ENCODE data around the gene RABGAP1.
"Not testable (repeated sequence)": the region's sequence is repeated elsewhere in the genome, so short reads cannot be mapped to it uniquely, and the experiment has no call there.

The RABGAP1 gene

DNA sequence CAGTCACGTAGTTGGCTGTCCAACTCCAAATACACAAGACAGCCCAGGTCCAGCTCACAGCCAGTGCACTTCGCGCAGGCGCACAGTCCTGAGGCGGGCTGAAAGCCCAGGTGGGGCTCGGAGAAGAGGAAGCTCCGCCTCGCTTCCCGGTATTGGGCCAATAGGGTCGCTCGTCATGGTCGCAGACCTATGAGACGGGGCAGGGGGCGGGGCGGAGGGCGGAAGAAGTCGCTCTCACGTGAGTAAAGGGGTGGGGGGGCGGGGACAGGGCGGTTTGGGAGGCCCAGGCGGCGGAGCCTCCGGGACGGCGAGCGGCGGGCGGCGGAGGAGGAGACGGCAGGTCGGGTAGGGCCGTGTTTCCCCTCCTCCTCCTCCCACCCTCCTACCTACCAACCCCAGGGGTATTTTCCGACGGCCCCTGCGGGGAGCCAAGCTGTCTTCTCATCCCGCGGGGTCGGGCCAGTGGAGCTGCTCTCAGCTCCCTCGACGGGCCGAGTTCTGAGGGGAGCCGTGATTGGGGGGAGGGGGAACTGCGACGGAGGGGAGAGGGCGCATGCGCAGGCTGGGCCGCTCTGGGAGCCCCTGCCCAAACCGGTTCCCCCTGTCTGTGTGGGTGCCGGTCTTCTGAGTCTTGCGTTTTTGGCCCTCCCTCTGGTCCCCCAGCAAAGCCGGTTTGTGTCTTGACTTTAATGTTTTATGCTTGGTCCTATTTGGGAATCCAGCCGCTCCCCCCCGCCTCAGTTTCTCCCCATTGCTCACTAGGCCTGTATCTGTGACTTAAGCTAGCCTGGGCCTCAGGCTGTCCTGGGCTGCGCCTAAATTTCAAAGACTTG, at the start of gene RABGAP1:
Gene RABGAP1, plus strand, starts transcription at position 272 of the 833 bp plus-strand sequence. CDS start 16,040 bp downstream, outside the sequence.
- peak; percentile 81 for TF ChIP-seq POLR2A (IDR thresholded peaks at IDR 0.05; ENCODE audit: low read depth, low read length)
- FAIRE-seq = peak; percentile 99
- DNase-seq (ENCODE audit: insufficient read length, low spot score) = peak; percentile 99

DNA sequence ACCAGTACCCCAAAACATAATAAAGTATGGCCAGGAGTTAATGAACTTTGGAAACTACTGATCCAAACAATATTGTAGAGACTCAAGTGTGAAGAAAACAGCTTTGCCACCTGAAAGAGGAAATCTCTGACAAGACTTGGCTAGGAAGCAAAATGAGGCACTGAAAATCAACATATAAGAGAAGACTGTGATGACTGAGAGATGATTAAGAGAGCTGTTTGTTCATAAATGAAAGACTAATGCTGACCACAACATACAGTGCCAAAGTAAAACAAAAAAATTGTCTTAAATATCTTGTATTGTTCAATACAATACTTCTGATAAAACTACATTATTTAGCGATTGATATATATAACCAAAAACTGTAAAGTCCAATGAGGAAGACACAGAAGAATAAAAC, 42.9 kb upstream of the RABGAP1 start:
- FAIRE-seq (peak; percentile 95), DNase-seq (ENCODE audit: insufficient read length, low spot score) (no peak)
- no peak for TF ChIP-seq POLR2A (IDR thresholded peaks at IDR 0.05; ENCODE audit: low read depth, low read length)

DNA sequence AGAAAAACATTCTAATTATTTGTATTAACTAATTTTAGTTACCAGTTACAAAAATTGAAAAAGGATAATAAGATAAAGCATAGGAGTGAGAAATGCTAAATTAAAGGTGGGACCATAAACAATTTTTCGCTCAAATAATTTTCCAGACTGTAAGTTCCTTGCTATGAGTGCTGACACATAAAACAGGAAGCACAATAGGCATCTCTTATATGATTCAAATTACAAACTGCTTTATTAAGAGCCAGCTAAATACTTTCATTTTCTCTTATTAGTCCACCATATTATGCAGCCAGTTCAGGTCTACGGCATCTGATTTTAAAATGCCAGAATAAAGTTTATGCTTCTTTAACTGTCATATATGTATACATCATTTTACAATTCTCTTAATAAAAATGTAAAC, 40.0 kb upstream of the RABGAP1 start:
- FAIRE-seq (peak; percentile 89), DNase-seq (ENCODE audit: insufficient read length, low spot score) (no peak)
- TF ChIP-seq POLR2A (IDR thresholded peaks at IDR 0.05; ENCODE audit: low read depth, low read length) = no peak

DNA sequence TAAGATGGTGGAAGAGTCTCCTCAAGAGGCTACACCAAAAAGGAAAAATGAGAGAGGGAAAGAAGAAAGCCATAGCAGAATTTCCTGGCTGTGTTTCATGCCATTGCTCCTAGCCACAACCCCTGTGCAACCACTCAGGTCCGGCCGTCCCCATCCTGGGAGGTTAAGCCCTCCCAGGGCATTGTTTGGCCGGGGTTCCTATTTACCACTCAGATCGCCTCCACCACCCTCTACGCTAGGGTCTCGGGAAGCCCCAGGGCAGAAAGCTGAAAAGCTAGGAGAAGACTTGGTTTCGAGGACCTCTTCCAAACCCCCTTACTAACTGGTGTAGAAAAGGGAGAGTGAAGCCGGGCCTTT, 36.4 kb upstream of the RABGAP1 start:
- TF ChIP-seq POLR2A (IDR thresholded peaks at IDR 0.05; ENCODE audit: low read depth, low read length) = no peak; the same call in 1 of the 2 replicates
- DNase-seq (ENCODE audit: insufficient read length, low spot score) = peak; percentile 61
- peak; percentile 96 for FAIRE-seq

DNA sequence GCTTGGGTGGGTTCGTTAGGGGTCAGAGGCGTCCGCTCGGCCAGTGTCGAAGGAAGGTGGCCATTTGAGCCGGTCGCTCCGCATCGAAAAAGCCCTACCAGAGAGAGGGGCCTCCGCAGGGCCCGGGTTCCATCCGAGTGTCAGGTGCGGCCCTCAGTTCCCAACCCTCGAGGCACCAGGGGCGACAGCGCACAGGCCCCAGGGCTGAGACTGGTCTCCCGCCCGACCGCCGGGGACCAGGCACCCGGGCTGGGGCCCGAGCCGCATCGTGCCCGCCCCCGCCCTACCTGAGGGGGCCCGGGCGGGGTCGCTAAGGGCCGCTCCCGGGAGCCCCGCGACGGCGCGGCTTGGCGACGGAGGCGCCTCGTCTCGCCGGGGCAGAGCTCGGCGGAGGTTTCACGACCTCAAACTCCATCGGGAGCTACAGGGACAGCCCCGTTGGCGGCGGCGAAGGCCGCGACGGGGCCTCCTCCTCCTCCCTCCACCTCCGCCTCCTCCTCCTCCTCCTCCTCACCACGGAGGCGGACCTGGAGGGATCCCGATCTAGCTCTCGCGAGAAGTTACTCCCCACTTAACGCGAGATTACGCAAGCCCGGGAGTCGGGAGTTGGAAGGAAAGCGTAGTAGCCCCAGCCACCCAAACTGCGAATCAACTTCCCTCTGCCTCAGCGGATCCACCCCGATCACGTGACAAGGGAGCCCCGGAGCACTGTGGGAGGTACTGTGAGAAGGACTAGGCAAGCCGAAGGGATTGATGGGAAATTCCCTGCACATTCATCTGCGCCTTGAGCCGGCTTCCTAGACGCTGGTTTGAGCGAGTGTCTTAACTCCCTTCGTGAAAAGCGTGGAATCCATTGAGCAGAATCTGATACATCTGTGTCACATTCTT, 35.8 kb upstream of the RABGAP1 start, which contains the start of gene RC3H2:
Gene RC3H2, minus strand, starts transcription at position 537 of the 888 bp plus-strand sequence. CDS start 7,850 bp downstream, outside the sequence.
- peak; percentile 100 for FAIRE-seq

DNA sequence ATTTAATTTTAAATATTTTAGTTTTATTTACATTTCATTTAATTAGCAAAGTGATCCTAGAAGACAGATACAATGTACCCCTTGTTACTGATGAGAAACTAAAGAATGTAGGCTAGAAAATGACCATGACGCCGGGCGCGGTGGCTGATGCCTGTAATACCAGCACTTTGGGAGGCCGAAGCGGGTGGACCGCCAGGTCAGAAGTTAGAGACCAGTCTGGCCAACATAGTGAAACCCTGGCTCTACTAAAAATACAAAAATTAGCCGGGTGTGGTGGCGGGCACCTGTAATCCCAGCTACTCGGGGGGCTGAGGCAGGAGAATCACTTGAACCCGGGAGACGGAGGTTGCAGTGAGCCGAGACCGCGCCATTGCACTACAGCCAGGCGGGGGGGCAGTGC, 34.7 kb upstream of the RABGAP1 start:
- not testable (repeated sequence) for FAIRE-seq; DNase-seq (ENCODE audit: insufficient read length, low spot score)

More for the DNA sequence above, 35.8 kb upstream of the RABGAP1 start, which contains the start of gene RC3H2:
- peak; percentile 97 for DNase-seq (ENCODE audit: insufficient read length, low spot score)
- peak; percentile 92 for TF ChIP-seq POLR2A (IDR thresholded peaks at IDR 0.05; ENCODE audit: low read depth, low read length)

DNA sequence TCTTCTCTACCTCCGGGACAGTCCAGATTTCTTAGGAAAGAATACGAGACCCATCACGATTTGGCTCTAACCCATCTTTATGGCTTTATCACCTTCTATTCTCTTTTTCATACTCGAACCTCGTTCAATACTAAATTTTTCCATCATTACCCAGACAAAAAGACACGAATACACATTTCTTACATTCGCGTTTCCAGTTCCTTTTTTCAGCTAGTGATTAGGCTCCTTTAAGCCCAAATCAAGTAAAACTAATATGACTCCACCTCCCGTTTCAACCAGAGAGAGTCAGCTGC, 28.2 kb upstream of the RABGAP1 start:
- no peak for FAIRE-seq
- TF ChIP-seq POLR2A (IDR thresholded peaks at IDR 0.05; ENCODE audit: low read depth, low read length) = no peak
- no peak for DNase-seq (ENCODE audit: insufficient read length, low spot score)

DNA sequence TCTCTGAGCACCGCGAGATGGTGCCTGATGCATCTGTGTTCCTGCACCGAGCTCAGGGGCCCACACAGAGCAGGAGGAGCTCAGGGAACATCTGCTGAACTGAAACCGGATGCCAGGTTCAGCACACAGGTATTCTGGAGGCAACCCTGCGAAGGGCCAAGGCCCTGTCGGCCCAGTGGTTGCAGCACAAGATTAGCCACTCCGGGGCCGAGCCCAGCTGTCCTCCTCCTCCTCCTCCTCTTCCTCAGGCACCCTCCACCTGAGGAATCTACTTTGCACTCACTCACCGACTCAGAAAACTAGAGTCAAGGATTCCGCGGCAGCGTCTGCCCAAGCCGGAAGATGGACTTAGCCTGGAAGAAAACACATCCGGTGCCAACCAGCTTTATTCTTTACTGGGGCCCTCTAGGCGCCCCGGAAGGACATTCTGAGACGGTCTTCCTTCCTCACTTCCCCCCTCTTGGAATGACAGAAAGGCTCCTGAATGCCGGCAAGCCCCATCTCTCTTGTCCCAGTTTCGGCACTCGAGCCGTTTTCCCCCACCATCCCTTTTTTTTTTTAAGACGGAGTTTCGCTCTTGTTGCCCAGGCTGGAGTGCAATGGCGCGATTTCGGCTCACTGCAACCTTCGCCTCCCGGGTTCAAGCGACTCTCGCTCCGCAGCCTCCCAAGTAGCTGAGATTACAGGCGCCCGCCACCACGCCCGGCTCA, 27.7 kb upstream of the RABGAP1 start, which contains the start of gene ZBTB6:
Gene ZBTB6, minus strand, starts transcription at position 360 of the 710 bp plus-strand sequence. CDS start 1,251 bp downstream, outside the sequence.
- DNase-seq (ENCODE audit: insufficient read length, low spot score) (peak; percentile 81), FAIRE-seq (peak; percentile 99)
- peak; percentile 38; the same call in 1 of the 2 replicates for TF ChIP-seq POLR2A (IDR thresholded peaks at IDR 0.05; ENCODE audit: low read depth, low read length)

DNA sequence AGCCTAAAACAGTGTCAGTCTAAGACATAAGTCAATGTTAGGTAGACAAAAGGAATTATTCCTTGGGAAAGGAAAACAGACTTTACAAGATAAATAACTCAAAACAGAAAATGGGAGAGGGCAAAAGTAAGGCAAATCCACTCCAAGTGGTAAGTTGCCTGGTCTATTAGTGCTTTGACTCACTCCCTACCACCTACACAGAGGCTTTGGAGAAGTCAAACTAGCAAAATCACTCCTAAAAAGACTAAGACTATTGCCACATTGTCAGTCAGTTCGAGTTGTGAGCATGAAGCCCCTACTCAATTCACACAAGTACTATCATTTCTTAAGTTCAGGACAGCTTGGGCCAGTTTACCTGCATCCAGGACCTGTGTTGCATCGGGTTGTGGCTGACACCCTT, 22.5 kb upstream of the RABGAP1 start:
- DNase-seq (ENCODE audit: insufficient read length, low spot score) = no peak
- no peak for FAIRE-seq
- no peak for TF ChIP-seq POLR2A (IDR thresholded peaks at IDR 0.05; ENCODE audit: low read depth, low read length)

DNA sequence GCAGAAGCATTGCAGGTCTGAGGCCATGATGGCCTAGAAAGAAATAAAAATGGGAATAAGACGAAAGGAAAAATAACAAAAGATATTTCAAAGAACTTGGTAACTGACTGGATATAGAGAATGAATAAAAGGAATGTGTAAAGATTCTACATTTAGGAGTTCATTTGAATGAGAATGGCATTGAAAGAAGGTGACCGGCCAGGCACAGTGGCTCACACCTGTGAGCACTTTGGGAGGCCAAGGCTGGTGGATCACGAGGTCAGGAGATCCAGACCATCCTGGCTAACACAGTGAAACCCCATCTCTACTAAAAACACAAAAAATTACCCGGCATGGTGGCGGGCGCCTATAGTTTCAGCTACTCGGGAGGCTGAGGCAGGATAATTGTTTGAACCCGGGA, 18.1 kb upstream of the RABGAP1 start:
- no peak for FAIRE-seq
- DNase-seq (ENCODE audit: insufficient read length, low spot score) = no peak
- no peak for TF ChIP-seq POLR2A (IDR thresholded peaks at IDR 0.05; ENCODE audit: low read depth, low read length)

DNA sequence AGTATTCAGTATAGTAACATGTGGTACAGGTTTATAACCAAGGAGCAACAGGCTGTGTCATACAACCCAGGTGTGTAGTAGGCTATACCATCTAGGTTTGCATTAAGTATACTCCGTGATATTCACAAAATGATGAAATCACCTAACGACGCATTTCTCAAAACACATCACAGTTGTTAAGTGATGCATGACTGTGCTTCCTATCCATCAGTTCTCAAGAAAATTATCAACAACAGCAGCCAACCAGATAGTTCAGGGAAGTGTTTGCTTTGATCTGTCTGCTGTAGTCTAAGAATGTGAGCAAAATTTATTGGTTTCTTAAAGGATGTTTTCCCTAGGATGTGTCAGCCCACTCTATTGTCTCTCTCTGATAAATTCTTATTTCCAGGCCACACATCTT, 16.9 kb upstream of the RABGAP1 start:
- no peak for TF ChIP-seq POLR2A (IDR thresholded peaks at IDR 0.05; ENCODE audit: low read depth, low read length)
- FAIRE-seq = no peak
- no peak for DNase-seq (ENCODE audit: insufficient read length, low spot score)

DNA sequence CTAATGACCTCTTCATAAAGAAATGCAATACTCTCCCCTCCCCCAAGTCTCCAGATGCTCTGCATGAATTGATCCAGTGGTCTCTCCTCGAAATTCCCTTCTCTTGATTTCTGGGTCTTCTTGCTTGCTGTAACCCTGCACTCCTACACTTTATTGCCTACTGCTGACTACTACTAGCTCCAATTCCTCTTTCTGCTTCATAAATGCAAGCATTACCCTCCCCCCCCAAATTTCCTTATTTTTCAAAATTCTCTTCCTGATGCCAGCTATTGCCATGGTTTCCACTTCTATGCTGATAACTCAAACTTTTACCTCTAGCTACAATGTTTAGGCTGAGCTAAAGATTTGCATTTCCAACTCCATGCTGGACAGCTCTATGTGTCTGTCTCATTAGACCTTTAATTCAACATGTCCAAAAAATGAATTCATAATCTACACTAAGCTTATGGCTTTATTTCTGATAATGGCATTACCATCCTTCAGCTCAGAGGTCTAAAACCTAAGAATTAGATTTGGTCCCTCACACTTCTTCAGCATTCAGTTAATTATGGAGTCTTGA, 10.9 kb upstream of the RABGAP1 start:
- TF ChIP-seq POLR2A (IDR thresholded peaks at IDR 0.05; ENCODE audit: low read depth, low read length) = no peak
- FAIRE-seq (no peak), DNase-seq (ENCODE audit: insufficient read length, low spot score) (no peak)

DNA sequence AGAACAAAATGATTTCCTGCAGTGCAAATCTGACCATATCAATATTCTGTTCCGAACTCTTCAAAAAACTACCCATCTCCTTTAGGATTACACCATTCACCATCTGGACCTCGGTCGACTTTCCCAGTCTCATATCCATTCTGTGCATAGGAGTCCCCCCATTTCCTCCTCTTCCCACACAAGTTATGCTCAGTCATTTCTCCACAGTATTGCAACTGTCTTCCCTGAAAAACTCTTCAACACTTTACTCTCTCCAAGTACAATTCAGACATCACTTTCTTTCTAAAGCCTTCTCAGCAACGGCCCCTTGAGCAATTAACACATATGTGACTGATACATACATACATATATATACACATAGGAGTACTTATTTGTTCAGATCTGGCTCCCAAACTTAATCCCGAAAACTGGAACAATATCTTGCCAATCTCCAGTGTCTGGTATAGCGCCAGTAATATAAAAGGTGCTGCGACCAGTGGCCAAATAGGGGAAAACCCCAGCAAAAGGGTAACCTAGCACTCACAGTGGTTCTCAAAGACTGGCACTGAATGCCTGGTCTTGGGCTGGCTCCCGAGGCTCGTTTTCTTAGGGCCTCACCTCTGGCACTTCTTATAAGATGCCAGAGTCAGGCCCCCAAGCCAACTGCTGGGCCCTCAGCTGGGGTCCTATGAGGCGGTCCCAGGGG, 10.1 kb upstream of the RABGAP1 start:
- FAIRE-seq = peak; percentile 80
- no peak for DNase-seq (ENCODE audit: insufficient read length, low spot score)
- TF ChIP-seq POLR2A (IDR thresholded peaks at IDR 0.05; ENCODE audit: low read depth, low read length) = no peak

Data from H54 (cell line).